Measurements from ENCODE around the gene MYCN.

- TF ChIP-seq FOXA1 (IDR thresholded peaks at IDR 0.05) (no peak), L3MBTL2 (conservative IDR thresholded peaks at IDR 0.05) (no peak), SP1 (IDR thresholded peaks at IDR 0.05) (no peak), FOXM1 (IDR thresholded peaks at IDR 0.05; ENCODE audit: borderline replicate concordance) (no peak), NFRKB (IDR thresholded peaks at IDR 0.05) (no peak)
Observed at GRCh38 chr2:15931950-15932349, 8.4 kb upstream of the MYCN start.
